ENCODE data around the gene PNKD. TPM values are rescaled to one million over a fixed set of nuclear protein-coding genes. Genes with fewer than 3 reads are reported as not detected.

Gene PNKD
- total and polyA plus RNA-seq, 2 of the 8 experiments (the other 6 are each of a cell fraction or from before 2014, with no cell fraction given), result 43.9 to 65.4 TPM

- no peak for FAIRE-seq
- Histone ChIP-seq H2BK12ac (ENCODE audit: low read depth, low read length) (no peak overlapping the region), H2BK120ac (replicated peaks; ENCODE audit: low read depth, low read length) (no peak overlapping the region), H3K9me3 (ENCODE audit: insufficient read depth in 2 of 2, low read depth in 1 of 2, low read length in 1 of 2) (no peaks in the 10 kb centered on the region), H3K9ac (replicated peaks in 1 of 4; ENCODE audit: extremely low read depth in 1 of 4, low read depth in 3 of 4, low read length in 3 of 4) (no peak overlapping the region), H2AFZ (ENCODE audit: low read length) (no peak overlapping the region), H4K5ac (ENCODE audit: insufficient read length, low read depth, low read length) (no peak overlapping the region), H2BK5ac (ENCODE audit: low read depth, low read length) (no peak overlapping the region), H4K8ac (ENCODE audit: extremely low read depth, insufficient read depth, low read length) (no peak overlapping the region), H2BK20ac (ENCODE audit: low read length) (no peak overlapping the region), H3K56ac (replicated peaks; ENCODE audit: insufficient read length, low read depth, low read length) (no peak overlapping the region), H4K91ac (replicated peaks; ENCODE audit: insufficient read length, low read length) (no peak overlapping the region), H3K18ac (ENCODE audit: extremely low read depth, low read length) (no peak overlapping the region), H3K27ac (ENCODE audit: low read depth, low read length) (no peak overlapping the region), H2BK15ac (ENCODE audit: low read length) (no peak overlapping the region), H3K4me1 (replicated peaks in 1 of 4; ENCODE audit: control insufficient read depth in 3 of 4, insufficient read depth in 4 of 4, low read length in 3 of 4) (peaks cover 3 to 7% (median 4%) of the 10 kb centered on the region in 4 experiments), H2AK5ac (ENCODE audit: low read depth, low read length) (no peak overlapping the region), H3K79me2 (ENCODE audit: control insufficient read depth in 1 of 2, insufficient read depth in 2 of 2, low read length in 2 of 2) (no peaks in the 10 kb centered on the region), H3K27me3 (replicated peaks in 1 of 4; ENCODE audit: control insufficient read depth in 3 of 4, extremely low read depth in 1 of 4, insufficient read depth in 3 of 4, low read length in 3 of 4) (no peaks in the 10 kb centered on the region), H3K4ac (replicated peaks; ENCODE audit: insufficient read length, low read depth, low read length) (no peak overlapping the region), H3K14ac (ENCODE audit: insufficient read length) (no peak overlapping the region), H3K23ac (ENCODE audit: insufficient read length) (no peak overlapping the region), H3K36me3 (ENCODE audit: control insufficient read depth in 2 of 4, insufficient read depth in 4 of 4, low read length in 3 of 4) (no peaks in the 10 kb centered on the region), H3K4me3 (ENCODE audit: extremely low read depth in 1 of 4, insufficient read depth in 2 of 4, low read depth in 3 of 4, low read length in 4 of 4) (no peak overlapping the region), H4K20me1 (replicated peaks in 1 of 2; ENCODE audit: control insufficient read depth in 1 of 2, insufficient read depth in 2 of 2, low read length in 2 of 2) (no peaks in the 10 kb centered on the region), H3K23me2 (ENCODE audit: low read depth, low read length) (peaks cover 3% of the 10 kb centered on the region; the same call in 1 of the 2 replicates), H3K4me2 (ENCODE audit: insufficient read depth in 1 of 2, low read depth in 2 of 2, low read length in 2 of 2) (no peak overlapping the region), H3K79me1 (ENCODE audit: low read depth, low read length) (no peaks in the 10 kb centered on the region)
- DNase-seq (ENCODE audit: low read depth in 1 of 2, low spot score in 2 of 2), result no peak
- POLR2A ChIA-PET (ENCODE audit: partially characterized antibody), result interaction anchor here (0.9 to 1.0 kb wide), 2 partner anchors 13 to 88 kb away, joined by 3 read pairs; no protein-coding TSS in a partner anchor
- WGBS, 2 experiments (ENCODE audit: extremely low coverage in 1 of 2, insufficient coverage in 1 of 2, insufficient read length in 1 of 2, insufficient replicate concordance in 2 of 2, low coverage in 1 of 2, low lambda C conversion rate in 2 of 2, missing lambda C conversion rate in 1 of 2), result 82% methylated on average over 4 of the region's 4 CpGs; no CpG with 5 or more reads in 1 of the 2 experiments
- CTCF ChIA-PET (ENCODE audit: partially characterized antibody), result interaction anchor here (0.5 to 4.0 kb wide), 5 partner anchors 9 to 44 kb away, joined by 3 to 21 read pairs (median 4); partner anchors contain the start of gene CATIP
- TF ChIP-seq ASH2L (IDR thresholded peaks at IDR 0.05; ENCODE audit: low read length), result no peak
- TF ChIP-seq FOSL1 (IDR thresholded peaks at IDR 0.05; ENCODE audit: insufficient read depth, low read depth, low read length), result no peak
- no peak for TF ChIP-seq EZH2 (IDR thresholded peaks at IDR 0.05; ENCODE audit: low read depth, low read length, severe bottlenecking)
- no peak for TF ChIP-seq POU5F1 (IDR thresholded peaks at IDR 0.05; ENCODE audit: low read depth, low read length)
- no peak for TF ChIP-seq GABPA (IDR thresholded peaks at IDR 0.05; ENCODE audit: borderline replicate concordance, insufficient read depth, low read length)
- no peak for TF ChIP-seq PHF8 (conservative IDR thresholded peaks at IDR 0.05; ENCODE audit: low read depth, low read length)
- no peak for TF ChIP-seq RAD21 (IDR thresholded peaks at IDR 0.05 in 1 of 2, conservative IDR thresholded peaks at IDR 0.05 in 1 of 2; ENCODE audit: low read depth in 2 of 2, low read length in 2 of 2)
- no peak for TF ChIP-seq TAF1 (IDR thresholded peaks at IDR 0.05; ENCODE audit: low read depth, low read length)
- no peak for TF ChIP-seq YY1 (IDR thresholded peaks at IDR 0.05; ENCODE audit: low read depth, low read length)
- no peak for TF ChIP-seq SP1 (IDR thresholded peaks at IDR 0.05; ENCODE audit: low read depth, low read length)
- TF ChIP-seq ATF3 (IDR thresholded peaks at IDR 0.05; ENCODE audit: insufficient read depth, low read depth, low read length), result no peak
- TF ChIP-seq CBX8 (IDR thresholded peaks at IDR 0.05; ENCODE audit: borderline replicate concordance, low read depth, low read length), result no peak
- no peak for TF ChIP-seq CREB1 (IDR thresholded peaks at IDR 0.05)
- no peak for TF ChIP-seq KDM4A (IDR thresholded peaks at IDR 0.05; ENCODE audit: low read depth, low read length, severe bottlenecking)
Measured at GRCh38 chr2:218317835-218318234, 47.5 kb downstream of the PNKD start.
